HCT116 (cell line): ENCODE measurements around the gene GET3. TPM values are rescaled to one million over a fixed set of nuclear protein-coding genes. Genes with fewer than 3 reads are reported as not detected.

ENCODE experiments used
- ATAC-seq: fragments of 200-7000 bp; cut with Tn5 transposase; 2 replicates; pipeline ENCODE4 v1.9.1; 2020; ENCODE audit warnings: mild to moderate bottlenecking, moderate library complexity
- BruUV-seq: library from RNA; stranded (reverse); fragments of 400-500 nt; replicated peaks from 2 replicates; lab custom pipeline; 2021; lab: Mats Ljungman, UMichigan
- CTCF ChIA-PET: fragments of 300-600 bp; sonication (Branson Sonifier 250); formaldehyde crosslinking; loops from one replicate; lab custom pipeline; 2021; ENCODE audit warnings: antibody characterized with exemption; lab: Charles Lee
- POLR2A ChIA-PET: fragments of 300-600, 350-600 bp; sonication (Branson Sonifier 250); formaldehyde crosslinking; loops from one replicate; lab custom pipeline; 2021; ENCODE audit warnings: antibody characterized with exemption; lab: Charles Lee
- RAD21 ChIA-PET, 2 experiments: fragments of 300-600 bp; sonication (Branson Sonifier 250); formaldehyde crosslinking; loops; one replicate each; lab custom pipeline; 2023; ENCODE audit warnings: low total read pairs in 2 of 2; ENCODE audit not compliant: uncharacterized antibody in 2 of 2, unreplicated experiment in 2 of 2, low non-redundant PET in 1 of 2; lab: Charles Lee
- DNase-seq: peaks from one replicate; pipeline ENCODE4 v3.0.0-alpha.2; 2010; ENCODE audit warnings: low read depth, low spot score
- H2AFZ ChIP-seq: fragments of 200-600 bp; shearing (Covaris generic), sonication (generic); 2 replicates; pipeline ENCODE4 v1.6.1; 2017; ENCODE audit warnings: low read depth, mixed run types, mixed read lengths, antibody characterized with exemption, low read length; ENCODE audit not compliant: poor library complexity, severe bottlenecking
- H3K27ac ChIP-seq: 2 replicates; pipeline ENCODE4 v1.5.1; 2012; ENCODE audit warnings: low read depth, low read length
- H3K27me3 ChIP-seq: fragments of 200-600 bp; sonication (generic); 2 replicates; pipeline ENCODE4 v1.6.1; 2016; ENCODE audit warnings: mixed run types, low read length, mixed read lengths; ENCODE audit not compliant: insufficient read depth
- H3K36me3 ChIP-seq, 2 experiments: fragments of 200-500 bp in 1 of 2; fragments of 200-600 bp in 1 of 2; sonication (Bioruptor generic) in 1 of 2; sonication (generic) in 1 of 2; 2 replicates each; pipeline versions ENCODE4 v1.5.1 to v1.6.1; 2014 to 2016; ENCODE audit warnings: low read length in 2 of 2, inconsistent platforms in 1 of 2, mixed read lengths in 1 of 2, mixed run types in 1 of 2; ENCODE audit not compliant: insufficient read depth in 2 of 2, control insufficient read depth in 1 of 2
- H3K4me1 ChIP-seq, 2 experiments: fragments of 200-600 bp in 1 of 2; sonication (generic) in 1 of 2; 2 replicates each; pipeline versions ENCODE4 v1.5.1 to v1.6.1; 2012 to 2017; ENCODE audit warnings: low read length in 2 of 2, inconsistent platforms in 1 of 2, mild to moderate bottlenecking in 1 of 2, mixed read lengths in 1 of 2, mixed run types in 1 of 2, moderate library complexity in 1 of 2; ENCODE audit not compliant: insufficient read depth in 2 of 2, control insufficient read depth in 1 of 2
- H3K4me2 ChIP-seq: fragments of 200-600 bp; sonication (generic); 2 replicates; pipeline ENCODE4 v1.6.1; 2017; ENCODE audit warnings: mixed run types, low read length, mixed read lengths
- H3K4me3 ChIP-seq, 2 experiments: fragments of 200-600 bp in 1 of 2; sonication (generic) in 1 of 2; replicated peaks in 1 of 2; 2 replicates each; pipeline ENCODE4 v1.5.1; 2011 to 2016; ENCODE audit warnings: low read length in 2 of 2, control low read depth in 1 of 2, low read depth in 1 of 2, mild to moderate bottlenecking in 1 of 2, mixed read lengths in 1 of 2, mixed run types in 1 of 2
- H3K79me2 ChIP-seq: fragments of 200-600 bp; sonication (generic); 2 replicates; pipeline ENCODE4 v1.6.1; 2017; ENCODE audit warnings: mild to moderate bottlenecking, mixed run types, low read length, moderate library complexity, mixed read lengths; ENCODE audit not compliant: insufficient read depth
- H3K9ac ChIP-seq: fragments of 200-600 bp; sonication (generic); 2 replicates; pipeline ENCODE4 v1.6.1; 2016; ENCODE audit warnings: low read length, mixed read lengths
- H3K9me2 ChIP-seq: fragments of 200-600 bp; sonication (generic), shearing (Covaris generic); 2 replicates; pipeline ENCODE4 v1.6.1; 2017; ENCODE audit warnings: mixed run types, mild to moderate bottlenecking, moderate library complexity; ENCODE audit not compliant: insufficient read depth
- H3K9me3 ChIP-seq, 2 experiments: fragments of 200-500 bp in 1 of 2; fragments of 200-600 bp in 1 of 2; sonication (Bioruptor generic) in 1 of 2; sonication (generic) in 1 of 2; 2 replicates each; pipeline ENCODE4 v1.6.1; 2014 to 2017; ENCODE audit warnings: low read length in 2 of 2, mixed read lengths in 2 of 2, inconsistent platforms in 1 of 2, low read depth in 1 of 2, mild to moderate bottlenecking in 1 of 2, mixed run types in 1 of 2, moderate library complexity in 1 of 2; ENCODE audit not compliant: control insufficient read depth in 1 of 2, insufficient read depth in 1 of 2
- H4K20me1 ChIP-seq: fragments of 200-600 bp; sonication (generic), shearing (Covaris generic); 2 replicates; pipeline ENCODE4 v1.6.1; 2017; ENCODE audit warnings: mixed run types, mild to moderate bottlenecking, moderate library complexity; ENCODE audit not compliant: insufficient read depth
- SRF ChIP-seq: IDR thresholded peaks from 2 replicates; pipeline ENCODE4 v1.6.1; 2012; ENCODE audit warnings: low read depth
- intact Hi-C: fragments of 100-400 bp; cut with micrococcal nuclease; formaldehyde crosslinking; loops from 2 replicates; pipeline ENCODE4 v1.10.0; 2022
- total RNA-seq: library from RNA; stranded (reverse); gene quantifications from one replicate; pipeline ENCODE4 v1.2.1, GENCODE V29; 2021; ENCODE audit not compliant: unreplicated experiment
- TF ChIP-seq, protein P1 (sequence below): IDR thresholded peaks from 2 replicates; pipeline ENCODE4 v1.6.1; 2012
- TF ChIP-seq, protein P2 (sequence below): IDR thresholded peaks from 2 replicates; pipeline ENCODE4 v1.6.1; 2011; ENCODE audit warnings: mild to moderate bottlenecking, low read length, moderate library complexity; ENCODE audit not compliant: insufficient replicate concordance; ENCODE audit errors: extremely low read depth
- TF ChIP-seq, protein P3 (sequence below): IDR thresholded peaks from 2 replicates; pipeline ENCODE4 v1.6.1; 2012
- TF ChIP-seq, protein P4 (sequence below): IDR thresholded peaks from 2 replicates; pipeline ENCODE4 v1.6.1; 2012; ENCODE audit warnings: low read depth
- TF ChIP-seq, protein P5 (sequence below), 3 experiments: fragments of 200-600 bp in 1 of 3; sonication (generic) in 1 of 3; IDR thresholded peaks in 2 of 3; conservative IDR thresholded peaks in 1 of 3; 2 replicates each; pipeline ENCODE4 v1.5.1; 2012 to 2017; ENCODE audit warnings: low read depth in 2 of 3, low read length in 2 of 3, antibody characterized with exemption in 1 of 3, borderline replicate concordance in 1 of 3, control low read depth in 1 of 3, mild to moderate bottlenecking in 1 of 3, mixed read lengths in 1 of 3, mixed run types in 1 of 3, moderate library complexity in 1 of 3; ENCODE audit not compliant: insufficient read depth in 1 of 3

GET3 gene
- total RNA-seq, 1 experiment from 2014 or later: 77.6 TPM

DNA sequence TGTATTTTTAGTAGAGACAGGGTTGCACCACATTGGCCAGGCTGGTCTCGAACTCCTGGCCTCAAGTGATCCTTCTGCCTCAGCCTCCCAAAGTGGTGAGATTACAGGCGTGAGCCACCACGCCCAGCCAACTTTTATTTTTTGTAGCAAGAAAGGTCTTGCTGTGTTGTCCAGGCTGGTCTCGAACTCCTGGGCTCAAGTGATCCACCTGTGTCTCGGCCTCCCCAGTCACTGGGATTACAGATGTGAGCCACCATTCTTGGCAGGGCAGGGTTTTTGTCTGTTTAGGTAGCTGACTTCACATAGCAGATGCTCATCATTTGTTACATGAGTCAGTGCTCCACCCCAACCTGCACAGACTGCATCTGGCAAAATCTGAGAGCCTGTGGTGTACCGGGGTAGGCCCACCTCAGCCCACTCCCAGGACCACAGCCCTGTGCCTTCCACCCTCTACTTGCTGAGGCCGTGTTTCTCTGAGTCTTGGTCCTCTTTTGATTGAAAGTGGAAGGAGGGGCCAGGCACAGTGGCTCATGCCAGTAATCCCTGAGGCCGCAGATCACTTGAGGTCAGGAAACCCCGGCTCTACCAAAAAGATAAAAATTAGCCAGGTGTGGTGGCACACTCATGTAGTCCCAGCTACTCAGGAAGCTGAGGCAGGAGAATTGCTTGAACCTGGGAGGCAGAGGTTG, 9.4 kb upstream of the GET3 start:
- Histone ChIP-seq H3K36me3 (peaks cover 33 to 34% of the 10 kb centered on the region in 2 experiments), H3K4me3 (no peak overlapping the region), H3K9me2 (no peaks in the 10 kb centered on the region), H4K20me1 (peaks cover 7% of the 10 kb centered on the region; the same call in 1 of the 2 replicates), H2AFZ (no peak overlapping the region), H3K27me3 (no peaks in the 10 kb centered on the region), H3K4me2 (no peak overlapping the region), H3K9ac (no peak overlapping the region), H3K79me2 (peaks cover 44% of the 10 kb centered on the region), H3K9me3 (no peaks in the 10 kb centered on the region), H3K27ac (no peak overlapping the region), H3K4me1 (peaks cover 7 to 24% of the 10 kb centered on the region in 2 experiments)
- RAD21 ChIA-PET: no interaction called here
- CTCF ChIA-PET: interaction anchor here (1.6 kb wide), 1 partner anchor 28 kb away, joined by 3 read pairs; no protein-coding TSS in a partner anchor
- intact Hi-C loops: no loop called here
- DNase-seq: no peak
- TF ChIP-seq, protein P1, sequence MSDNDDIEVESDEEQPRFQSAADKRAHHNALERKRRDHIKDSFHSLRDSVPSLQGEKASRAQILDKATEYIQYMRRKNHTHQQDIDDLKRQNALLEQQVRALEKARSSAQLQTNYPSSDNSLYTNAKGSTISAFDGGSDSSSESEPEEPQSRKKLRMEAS: no peak
- TF ChIP-seq, protein P2, sequence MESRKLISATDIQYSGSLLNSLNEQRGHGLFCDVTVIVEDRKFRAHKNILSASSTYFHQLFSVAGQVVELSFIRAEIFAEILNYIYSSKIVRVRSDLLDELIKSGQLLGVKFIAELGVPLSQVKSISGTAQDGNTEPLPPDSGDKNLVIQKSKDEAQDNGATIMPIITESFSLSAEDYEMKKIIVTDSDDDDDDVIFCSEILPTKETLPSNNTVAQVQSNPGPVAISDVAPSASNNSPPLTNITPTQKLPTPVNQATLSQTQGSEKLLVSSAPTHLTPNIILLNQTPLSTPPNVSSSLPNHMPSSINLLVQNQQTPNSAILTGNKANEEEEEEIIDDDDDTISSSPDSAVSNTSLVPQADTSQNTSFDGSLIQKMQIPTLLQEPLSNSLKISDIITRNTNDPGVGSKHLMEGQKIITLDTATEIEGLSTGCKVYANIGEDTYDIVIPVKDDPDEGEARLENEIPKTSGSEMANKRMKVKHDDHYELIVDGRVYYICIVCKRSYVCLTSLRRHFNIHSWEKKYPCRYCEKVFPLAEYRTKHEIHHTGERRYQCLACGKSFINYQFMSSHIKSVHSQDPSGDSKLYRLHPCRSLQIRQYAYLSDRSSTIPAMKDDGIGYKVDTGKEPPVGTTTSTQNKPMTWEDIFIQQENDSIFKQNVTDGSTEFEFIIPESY: no peak
- TF ChIP-seq, protein P3, sequence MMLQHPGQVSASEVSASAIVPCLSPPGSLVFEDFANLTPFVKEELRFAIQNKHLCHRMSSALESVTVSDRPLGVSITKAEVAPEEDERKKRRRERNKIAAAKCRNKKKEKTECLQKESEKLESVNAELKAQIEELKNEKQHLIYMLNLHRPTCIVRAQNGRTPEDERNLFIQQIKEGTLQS: no peak
- TF ChIP-seq SRF: no peak
- TF ChIP-seq, protein P4, sequence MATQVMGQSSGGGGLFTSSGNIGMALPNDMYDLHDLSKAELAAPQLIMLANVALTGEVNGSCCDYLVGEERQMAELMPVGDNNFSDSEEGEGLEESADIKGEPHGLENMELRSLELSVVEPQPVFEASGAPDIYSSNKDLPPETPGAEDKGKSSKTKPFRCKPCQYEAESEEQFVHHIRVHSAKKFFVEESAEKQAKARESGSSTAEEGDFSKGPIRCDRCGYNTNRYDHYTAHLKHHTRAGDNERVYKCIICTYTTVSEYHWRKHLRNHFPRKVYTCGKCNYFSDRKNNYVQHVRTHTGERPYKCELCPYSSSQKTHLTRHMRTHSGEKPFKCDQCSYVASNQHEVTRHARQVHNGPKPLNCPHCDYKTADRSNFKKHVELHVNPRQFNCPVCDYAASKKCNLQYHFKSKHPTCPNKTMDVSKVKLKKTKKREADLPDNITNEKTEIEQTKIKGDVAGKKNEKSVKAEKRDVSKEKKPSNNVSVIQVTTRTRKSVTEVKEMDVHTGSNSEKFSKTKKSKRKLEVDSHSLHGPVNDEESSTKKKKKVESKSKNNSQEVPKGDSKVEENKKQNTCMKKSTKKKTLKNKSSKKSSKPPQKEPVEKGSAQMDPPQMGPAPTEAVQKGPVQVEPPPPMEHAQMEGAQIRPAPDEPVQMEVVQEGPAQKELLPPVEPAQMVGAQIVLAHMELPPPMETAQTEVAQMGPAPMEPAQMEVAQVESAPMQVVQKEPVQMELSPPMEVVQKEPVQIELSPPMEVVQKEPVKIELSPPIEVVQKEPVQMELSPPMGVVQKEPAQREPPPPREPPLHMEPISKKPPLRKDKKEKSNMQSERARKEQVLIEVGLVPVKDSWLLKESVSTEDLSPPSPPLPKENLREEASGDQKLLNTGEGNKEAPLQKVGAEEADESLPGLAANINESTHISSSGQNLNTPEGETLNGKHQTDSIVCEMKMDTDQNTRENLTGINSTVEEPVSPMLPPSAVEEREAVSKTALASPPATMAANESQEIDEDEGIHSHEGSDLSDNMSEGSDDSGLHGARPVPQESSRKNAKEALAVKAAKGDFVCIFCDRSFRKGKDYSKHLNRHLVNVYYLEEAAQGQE: no peak
- TF ChIP-seq, protein P5, sequence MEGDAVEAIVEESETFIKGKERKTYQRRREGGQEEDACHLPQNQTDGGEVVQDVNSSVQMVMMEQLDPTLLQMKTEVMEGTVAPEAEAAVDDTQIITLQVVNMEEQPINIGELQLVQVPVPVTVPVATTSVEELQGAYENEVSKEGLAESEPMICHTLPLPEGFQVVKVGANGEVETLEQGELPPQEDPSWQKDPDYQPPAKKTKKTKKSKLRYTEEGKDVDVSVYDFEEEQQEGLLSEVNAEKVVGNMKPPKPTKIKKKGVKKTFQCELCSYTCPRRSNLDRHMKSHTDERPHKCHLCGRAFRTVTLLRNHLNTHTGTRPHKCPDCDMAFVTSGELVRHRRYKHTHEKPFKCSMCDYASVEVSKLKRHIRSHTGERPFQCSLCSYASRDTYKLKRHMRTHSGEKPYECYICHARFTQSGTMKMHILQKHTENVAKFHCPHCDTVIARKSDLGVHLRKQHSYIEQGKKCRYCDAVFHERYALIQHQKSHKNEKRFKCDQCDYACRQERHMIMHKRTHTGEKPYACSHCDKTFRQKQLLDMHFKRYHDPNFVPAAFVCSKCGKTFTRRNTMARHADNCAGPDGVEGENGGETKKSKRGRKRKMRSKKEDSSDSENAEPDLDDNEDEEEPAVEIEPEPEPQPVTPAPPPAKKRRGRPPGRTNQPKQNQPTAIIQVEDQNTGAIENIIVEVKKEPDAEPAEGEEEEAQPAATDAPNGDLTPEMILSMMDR (IDR thresholded peaks at IDR 0.05 in 2 of 3, conservative IDR thresholded peaks at IDR 0.05 in 1 of 3; ENCODE audit: borderline replicate concordance in 1 of 3, insufficient read depth in 1 of 3, low read depth in 2 of 3, low read length in 2 of 3): no peak
- ATAC-seq: no peak
- BruUV-seq: no TSS peak
- POLR2A ChIA-PET: interaction anchor here (0.7 kb wide), 1 partner anchor 31 kb away, joined by 3 read pairs; no protein-coding TSS in a partner anchor
